DMS53 (cell line): ENCODE results near the gene MEP1A.
"Not testable (repeated sequence)": the region's sequence is repeated elsewhere in the genome, so short reads cannot be mapped to it uniquely, and the experiment has no call there.

Experiments used
- DNase-seq: peaks from one replicate; lab custom pipeline; 2025; lab: John Stamatoyannopoulos, UW

MEP1A gene

GRCh38 chr6:46834991-46835390 is 41.8 kb downstream of the MEP1A start:
- not testable (repeated sequence) for DNase-seq

GRCh38 chr6:46838033-46838432 is 44.8 kb downstream of the MEP1A start:
- no peak for DNase-seq

- not testable (repeated sequence) for DNase-seq
Observed at GRCh38 chr6:46842252-46842846, 49.2 kb downstream of the MEP1A start.

GRCh38 chr6:46845126-46845525 is 51.9 kb downstream of the MEP1A start:
- no peak for DNase-seq

- DNase-seq: peak; percentile 90
Observed at GRCh38 chr6:46848684-46849360, 55.6 kb downstream of the MEP1A start.

- DNase-seq: peak; percentile 27
Observed at GRCh38 chr6:46849361-46849690, 56.1 kb downstream of the MEP1A start.

GRCh38 chr6:46850792-46851191 is 57.6 kb downstream of the MEP1A start:
- DNase-seq: no peak

GRCh38 chr6:46851576-46851975 is 58.4 kb downstream of the MEP1A start:
- not testable (repeated sequence) for DNase-seq

GRCh38 chr6:46855966-46856365 is 62.8 kb downstream of the MEP1A start:
- DNase-seq: peak; percentile 65

- peak; percentile 23 for DNase-seq
Observed at GRCh38 chr6:46862381-46862780, 69.2 kb downstream of the MEP1A start.

- DNase-seq: no peak
Observed at GRCh38 chr6:46863791-46864190, 70.6 kb downstream of the MEP1A start.

- no peak for DNase-seq
Observed at GRCh38 chr6:46865221-46865620, 72.0 kb downstream of the MEP1A start.

GRCh38 chr6:46867411-46867810 is 74.2 kb downstream of the MEP1A start:
- no peak for DNase-seq

GRCh38 chr6:46876126-46876525 is 82.9 kb downstream of the MEP1A start:
- DNase-seq: peak; percentile 87

GRCh38 chr6:46879003-46879402 is 85.8 kb downstream of the MEP1A start:
- no peak for DNase-seq

- DNase-seq: peak; percentile 28
Observed at GRCh38 chr6:46882645-46883044, 89.5 kb downstream of the MEP1A start.

- DNase-seq: no peak
Observed at GRCh38 chr6:46888031-46888430, 94.8 kb downstream of the MEP1A start.

GRCh38 chr6:46888578-46888977 is 95.4 kb downstream of the MEP1A start:
- no peak for DNase-seq
